Hematopoietic multipotent progenitor cell treated with erythropoietin and hydrocortisone succinate and interleukin-3 and kit ligand, for 15 days (in vitro differentiated cells): ENCODE measurements around the gene LAPTM4A.

Source experiments
- DNase-seq: peaks from one replicate; pipeline ENCODE4 v3.0.0-alpha.2; 2015; ENCODE audit warnings: low spot score

LAPTM4A gene

DNA sequence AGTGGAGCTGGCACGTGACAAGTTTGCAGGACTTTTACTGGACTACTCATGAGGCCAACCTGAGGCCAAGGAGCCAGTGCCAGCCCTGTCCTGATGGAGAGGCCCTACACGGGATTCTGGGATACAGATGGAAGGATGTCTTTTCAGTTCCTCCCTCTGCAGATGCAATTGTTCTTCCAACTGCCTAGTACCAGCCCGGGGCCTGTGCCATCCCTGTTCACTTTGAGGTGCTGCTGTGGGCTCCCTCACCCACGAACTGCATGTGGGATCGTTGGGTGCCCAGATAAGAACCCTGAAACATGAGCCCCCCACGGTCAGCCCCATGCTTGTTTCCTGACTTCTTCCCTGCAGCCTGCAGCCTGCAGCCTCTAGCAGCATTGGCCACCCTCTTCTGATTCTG is 25.3 kb upstream of the LAPTM4A start:
- DNase-seq = no peak

DNA sequence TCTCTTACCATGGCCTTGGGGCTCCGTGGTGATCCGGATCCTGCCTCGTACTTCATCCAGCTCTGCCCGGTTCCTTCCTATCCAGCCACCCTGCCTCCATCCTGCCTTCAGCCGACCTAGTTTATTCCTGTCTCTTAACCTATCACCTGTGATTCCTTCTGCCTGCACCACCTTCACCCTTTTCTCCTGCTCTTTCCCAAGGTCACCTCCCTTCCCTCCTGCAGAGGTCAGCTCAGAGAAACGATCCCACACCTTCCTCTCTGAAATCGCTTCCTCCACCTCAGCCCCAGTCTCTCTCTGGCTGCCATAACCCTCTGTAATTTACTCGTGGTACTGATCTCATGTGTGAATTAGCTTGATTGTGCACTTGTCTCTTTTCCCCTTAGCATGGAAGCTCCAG is 23.5 kb upstream of the LAPTM4A start:
- no peak for DNase-seq

DNA sequence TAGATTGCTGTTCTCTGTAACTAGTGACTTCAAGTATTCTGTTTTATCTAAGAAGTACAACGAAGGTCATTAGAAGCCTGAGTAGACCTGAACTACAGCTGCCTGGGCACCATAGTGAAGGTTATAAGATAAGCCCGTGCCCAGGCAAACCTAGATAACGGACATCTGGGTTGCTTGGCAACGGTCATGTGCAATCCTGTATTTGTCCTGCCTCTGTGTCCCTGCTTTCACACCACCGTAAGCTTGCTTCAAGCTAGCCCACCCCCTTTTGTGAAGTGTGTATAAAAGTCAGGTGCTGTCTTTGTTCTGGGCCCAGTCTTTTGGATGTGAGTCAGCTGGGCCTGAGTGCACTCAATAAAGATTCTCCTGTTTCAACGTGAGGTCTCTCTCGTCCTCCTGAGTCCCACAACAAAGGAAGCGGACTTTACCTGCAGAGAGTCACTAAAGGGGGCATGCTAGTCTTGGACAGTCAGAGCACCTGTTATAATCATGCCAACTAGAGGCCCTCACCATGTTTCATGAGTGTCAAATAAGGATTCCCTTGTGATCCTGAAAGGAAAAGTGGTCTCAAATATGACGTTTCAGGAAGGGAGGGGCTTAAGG is 22.7 kb upstream of the LAPTM4A start:
- peak; percentile 63 for DNase-seq

DNA sequence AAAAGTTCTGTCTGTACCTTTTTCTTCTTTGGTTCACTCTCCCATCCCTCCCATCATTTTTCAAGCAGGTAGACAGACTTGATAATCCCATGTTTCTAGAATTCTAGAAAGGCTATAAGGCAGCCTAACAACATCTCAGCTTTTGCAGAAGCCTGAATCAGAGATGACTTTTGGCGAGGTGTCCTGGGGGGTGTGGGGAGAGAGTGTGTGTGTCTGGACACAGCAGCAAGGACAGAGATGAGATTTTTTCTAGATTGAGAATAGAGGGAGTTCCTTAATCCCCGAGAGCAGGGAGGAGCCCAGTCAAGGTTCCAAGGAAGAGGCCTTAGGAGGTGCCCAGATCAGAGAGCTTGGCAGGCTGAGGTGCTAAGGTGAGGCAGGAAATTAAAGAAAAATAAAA is 22.0 kb upstream of the LAPTM4A start:
- DNase-seq = no peak

DNA sequence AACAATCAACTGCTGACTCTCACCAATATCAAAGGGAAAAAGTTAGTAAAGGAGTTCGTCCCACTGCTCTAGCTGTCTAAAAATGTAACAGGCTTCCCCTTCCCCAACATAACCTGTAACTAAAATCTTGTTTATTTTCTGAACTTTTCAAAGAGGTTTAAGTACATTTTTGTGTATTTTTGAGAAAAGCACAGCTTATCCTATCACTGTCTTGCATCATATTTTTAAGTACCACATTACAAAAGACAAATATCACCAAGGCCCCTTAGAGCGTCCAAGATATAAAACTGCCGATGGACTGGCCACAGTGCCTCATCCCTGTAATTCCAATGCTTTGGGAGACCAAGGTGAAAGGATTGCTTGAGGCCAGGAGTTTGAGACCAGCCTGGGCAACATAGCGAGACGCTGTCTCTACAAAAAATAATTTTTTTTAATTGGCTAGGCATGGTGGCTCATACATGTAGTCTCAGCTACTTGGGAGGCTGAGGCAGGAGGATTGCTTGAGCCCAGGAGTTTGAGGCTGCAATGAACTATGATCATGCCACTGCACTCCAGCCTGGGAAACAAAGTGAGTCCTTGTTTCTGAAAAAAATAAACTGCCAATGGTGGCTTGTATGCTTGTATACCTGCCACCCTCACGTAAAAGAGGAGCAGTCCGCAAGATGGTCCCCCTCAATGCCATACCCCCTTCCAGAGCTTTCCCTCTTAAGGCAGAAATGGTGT is 21.2 kb upstream of the LAPTM4A start:
- DNase-seq = no peak

DNA sequence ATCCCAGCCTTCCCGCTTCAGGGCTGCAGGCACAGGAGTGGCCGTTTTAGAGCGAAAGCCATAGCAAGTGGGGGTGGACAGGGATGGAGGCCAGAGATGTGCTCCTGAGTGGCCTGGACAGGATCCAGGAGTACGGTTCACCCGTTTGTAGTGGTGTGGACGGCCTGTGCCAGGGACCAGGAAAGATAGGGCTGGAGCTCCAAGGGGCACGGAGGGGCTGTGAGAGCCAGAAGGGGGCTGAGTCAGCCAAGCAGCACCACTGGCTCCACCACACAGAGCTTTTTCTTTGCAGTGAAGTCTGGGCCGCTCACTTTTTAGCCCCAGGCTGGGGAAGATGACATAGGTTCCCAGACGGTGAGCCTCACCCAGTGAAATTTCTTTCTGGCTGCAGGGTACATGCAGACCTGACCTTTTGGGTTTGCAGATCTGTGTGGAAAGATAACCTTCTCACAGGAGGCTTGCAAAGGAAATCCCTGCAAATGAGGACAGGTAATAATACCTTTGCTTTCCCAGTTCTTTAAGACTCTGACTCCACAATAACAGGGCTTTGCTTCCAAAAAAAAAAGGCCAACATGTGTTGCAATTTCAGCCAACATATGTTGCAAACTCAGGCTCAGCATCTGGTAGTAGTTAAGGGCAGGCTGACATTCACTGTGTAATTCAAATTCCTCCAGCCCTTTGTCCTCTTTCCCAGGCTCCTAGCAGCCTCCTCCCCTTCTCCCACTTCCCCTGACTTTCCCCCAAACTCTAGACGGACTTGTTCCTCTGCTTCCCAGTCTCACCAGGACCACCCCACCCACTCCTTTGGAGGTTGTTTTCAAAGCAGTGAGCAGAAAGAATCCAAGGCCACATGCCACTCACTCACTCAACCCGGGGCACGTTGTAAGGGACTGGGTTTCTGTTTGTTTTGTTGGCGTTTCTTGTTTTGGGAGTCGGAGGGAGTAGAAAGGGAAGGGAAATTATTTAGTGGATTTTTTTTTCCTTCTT is 20.3 kb upstream of the LAPTM4A start:
- no peak for DNase-seq

DNA sequence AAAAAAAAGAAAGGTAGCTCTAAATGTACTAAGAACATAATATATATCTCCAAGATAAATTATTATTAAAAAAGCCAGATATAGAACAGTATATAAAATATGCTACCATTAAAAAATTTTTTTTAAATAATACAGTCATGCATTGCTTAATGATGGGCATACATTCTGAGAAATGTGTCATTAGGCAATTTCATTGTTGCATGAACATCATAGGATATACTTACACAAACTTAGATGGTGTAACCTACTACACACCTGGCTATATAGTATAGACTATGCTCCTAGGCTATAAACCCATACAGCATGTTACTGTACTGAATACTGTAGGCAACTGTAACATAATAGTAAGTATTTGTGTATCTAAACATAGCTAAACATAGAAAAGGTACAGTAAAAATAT is 18.3 kb upstream of the LAPTM4A start:
- no peak for DNase-seq

DNA sequence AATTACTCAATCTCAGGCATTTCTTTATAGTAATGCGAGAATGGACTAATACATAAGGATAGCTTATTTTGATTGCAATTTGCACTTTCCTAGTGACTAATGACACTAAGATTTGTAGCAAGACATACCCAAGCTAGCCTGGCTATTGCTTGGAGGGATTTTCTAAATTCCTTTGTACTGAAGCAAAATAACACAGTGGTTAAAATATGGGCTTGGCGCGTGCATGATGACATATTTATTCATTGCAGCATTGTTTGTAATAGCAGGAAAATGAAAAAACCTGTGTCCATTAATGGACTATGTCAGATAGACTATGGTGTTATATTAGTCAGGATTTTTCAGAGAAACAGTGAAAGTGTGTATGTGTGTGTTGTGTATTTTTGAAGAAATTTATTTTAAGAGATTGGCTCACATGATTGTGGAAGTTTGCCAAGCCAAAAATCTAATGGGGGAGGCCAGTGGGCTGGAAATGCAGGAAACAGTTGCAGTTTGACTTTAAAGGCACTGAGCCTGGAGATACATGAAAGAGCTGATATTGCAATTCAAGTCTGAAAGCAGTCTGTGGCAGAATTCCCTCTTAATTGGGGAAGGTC is 16.7 kb upstream of the LAPTM4A start:
- no peak for DNase-seq

DNA sequence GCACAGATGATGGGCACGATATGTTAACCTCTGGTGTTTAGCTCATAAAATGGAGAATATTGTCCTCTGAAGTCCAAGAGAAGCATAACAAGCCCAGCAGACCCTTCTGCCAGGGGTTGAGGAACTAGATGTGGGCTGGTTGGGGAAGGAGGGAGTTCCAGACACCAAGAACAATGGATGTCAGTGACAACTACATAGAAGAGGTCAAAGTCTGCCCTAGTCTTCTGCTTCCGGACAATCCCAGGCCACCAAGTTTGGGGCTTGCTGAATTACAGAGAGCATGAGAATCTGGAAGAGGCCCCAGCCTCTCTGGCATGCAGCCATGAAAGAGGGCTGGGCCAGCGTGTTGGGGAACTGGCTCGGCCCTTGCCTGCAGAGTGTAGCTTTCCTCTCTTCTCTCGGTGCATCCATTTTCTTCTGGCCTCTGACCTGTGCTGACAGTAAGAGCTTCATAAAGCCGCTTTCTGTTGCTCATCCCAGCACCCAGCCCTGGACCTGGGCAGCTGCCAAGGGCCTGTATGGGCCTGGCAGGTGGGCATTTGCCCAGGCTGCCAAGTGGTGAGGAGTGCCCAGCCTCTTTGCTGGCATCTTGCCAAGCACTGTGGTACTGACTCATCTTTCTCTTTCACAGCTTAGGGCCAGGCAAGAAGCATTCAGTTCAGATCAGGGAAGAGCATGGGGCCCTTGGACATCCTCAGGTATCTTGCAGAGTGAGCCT is 14.6 kb upstream of the LAPTM4A start:
- peak; percentile 88 for DNase-seq

DNA sequence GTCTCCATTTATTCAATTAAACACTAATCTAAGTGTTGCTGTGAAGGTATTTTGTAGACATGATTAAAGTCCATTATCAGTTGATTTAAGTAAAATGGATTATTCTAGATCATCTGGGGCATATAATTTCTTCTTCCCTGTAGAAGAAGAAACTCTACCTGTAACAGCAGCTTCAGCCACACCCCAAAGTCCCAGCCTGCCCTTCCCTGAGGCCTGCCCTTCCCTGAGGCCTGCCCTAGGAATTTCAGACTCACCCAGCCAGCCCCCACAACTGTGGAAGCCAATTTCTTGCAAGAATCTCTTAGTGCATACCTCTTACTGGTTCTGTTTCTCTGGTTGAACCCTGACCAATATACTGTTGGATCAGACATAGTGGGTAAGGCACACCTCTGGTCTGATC is 13.4 kb upstream of the LAPTM4A start:
- DNase-seq = no peak

DNA sequence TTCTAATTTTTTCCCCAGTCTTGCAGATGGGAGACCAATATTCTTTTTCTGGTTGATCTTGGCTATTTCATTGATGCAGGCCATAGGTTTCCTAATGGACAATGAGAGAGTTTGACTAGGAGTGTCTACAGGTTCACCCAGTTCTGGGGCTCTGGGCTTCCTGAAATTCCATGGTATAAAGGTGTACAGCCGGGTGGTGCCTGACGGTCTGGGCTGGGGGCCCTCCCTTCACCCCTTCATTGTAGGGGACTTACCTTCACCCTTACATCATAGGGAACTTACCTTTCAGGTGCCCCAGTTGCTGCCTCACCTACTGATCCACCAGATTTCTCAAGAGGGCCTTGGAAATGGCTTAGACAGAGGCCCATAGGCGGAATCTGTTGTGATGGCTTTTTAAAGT is 13.0 kb upstream of the LAPTM4A start:
- DNase-seq = no peak

DNA sequence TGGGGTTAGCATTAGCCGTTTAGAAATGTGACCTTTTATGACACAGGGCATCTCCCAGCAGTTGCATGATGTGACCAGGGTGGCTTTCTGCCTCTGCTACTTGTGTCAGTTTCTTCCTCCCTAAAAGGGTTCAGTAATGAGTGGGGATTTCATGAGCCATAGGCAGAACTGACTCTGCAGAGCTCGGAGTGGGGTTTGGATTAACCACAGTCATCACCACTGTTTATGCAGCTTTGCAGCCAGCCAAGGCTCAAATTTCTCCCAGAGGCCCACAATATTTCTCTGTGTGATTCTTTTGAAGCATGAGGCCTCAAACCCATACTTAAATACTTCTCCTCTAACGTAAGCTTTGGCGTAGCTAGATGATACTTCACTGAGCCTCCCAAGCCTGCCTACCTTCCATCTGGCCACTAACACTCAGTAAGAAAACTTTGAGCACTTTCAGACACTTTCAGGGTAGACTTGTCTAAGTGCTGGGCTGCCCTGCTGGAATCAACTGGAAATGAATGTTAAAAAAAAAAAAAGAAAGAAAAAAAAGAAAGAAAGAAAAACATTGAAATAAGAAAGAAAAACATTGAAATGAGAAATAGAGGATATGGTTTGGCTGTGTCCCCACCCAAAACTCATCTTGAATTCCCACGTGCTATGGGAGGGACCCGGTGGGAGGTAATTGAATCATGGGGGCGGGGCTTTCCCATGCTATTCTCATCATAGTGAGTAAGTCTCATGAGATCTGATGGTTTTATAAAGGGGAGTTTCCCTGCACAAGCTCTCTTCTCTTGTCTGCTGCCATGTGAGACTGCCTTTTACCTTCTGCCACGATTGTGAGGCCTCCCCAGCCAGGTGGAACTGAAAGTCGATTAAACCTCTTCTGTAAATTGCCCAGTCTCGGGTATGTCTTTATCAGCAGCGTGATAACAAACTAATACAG is 11.5 kb upstream of the LAPTM4A start:
- DNase-seq = no peak

DNA sequence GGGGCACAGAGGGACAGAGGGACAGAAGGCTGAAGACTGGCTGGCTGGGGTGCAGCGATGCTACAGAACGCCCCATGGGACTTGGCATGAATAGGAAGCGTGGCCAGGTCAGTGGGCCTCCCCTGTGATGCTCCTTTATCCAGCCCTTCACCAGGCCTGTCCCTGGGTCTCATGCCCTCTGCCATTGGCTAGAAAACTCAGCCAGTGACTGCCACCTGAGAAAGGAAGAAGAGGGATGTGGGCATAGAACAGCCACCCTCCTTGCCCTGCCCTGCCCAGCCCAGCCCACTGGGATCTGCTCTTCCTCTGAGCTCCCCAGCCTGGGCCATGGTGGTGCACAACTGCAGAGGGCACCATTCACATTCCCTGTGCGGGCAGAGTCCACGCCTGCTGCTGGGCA is 10.5 kb upstream of the LAPTM4A start:
- no peak for DNase-seq

DNA sequence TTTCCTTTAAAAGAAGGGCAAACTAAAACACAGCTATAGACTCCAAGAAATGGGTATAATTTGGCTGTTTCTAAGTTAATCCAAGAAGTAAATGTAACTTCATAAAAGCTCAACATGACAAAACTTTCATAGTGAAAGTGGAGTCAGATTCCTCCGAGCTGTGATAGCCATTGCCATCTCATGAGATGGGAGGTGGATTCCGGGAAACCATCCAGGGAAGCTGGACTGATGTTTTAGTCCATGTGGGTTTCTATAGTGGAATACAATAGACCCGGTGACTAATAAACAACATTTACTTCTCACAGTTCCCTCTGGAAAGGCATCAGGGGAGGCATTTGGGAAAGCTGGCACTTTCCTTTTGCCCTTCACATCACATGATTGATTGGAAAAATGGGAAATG is 10.0 kb upstream of the LAPTM4A start:
- no peak for DNase-seq

DNA sequence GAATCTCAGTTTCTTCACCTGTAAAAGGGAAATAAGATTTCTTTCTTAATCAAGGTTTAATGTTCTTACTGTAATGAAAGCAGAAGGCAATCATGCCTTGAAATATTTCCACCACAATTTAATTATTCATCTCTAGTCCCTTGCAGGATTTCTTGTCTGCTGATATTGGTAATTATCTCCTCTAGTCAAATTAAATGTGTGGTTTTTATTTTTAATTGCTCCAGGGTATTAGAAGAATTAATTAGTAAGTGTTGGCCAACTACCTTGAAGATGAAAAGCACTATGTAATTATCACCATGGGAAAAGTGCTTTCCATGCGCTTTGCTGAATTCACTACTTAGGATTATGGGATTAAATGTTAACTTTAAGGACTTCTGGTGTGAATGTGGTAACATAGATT is 8.7 kb upstream of the LAPTM4A start:
- DNase-seq = no peak

DNA sequence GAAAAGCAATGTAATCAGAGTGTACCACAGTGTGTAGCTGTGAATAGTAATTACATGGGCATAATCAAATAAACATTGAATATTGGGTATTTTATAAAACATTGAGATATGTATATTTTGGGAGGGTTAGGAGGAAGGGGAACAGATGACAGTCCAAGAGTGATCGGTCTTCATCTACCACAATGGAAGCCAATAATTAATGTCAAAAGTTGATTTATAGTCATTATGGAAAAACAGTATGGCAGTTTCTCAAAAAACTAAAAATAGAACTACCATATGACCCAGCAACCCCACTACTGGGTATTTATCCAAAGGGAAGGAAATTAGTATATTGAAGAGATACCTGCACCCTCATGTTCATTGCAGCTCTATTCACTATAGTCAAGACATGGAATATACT is 5.8 kb upstream of the LAPTM4A start:
- no peak for DNase-seq

DNA sequence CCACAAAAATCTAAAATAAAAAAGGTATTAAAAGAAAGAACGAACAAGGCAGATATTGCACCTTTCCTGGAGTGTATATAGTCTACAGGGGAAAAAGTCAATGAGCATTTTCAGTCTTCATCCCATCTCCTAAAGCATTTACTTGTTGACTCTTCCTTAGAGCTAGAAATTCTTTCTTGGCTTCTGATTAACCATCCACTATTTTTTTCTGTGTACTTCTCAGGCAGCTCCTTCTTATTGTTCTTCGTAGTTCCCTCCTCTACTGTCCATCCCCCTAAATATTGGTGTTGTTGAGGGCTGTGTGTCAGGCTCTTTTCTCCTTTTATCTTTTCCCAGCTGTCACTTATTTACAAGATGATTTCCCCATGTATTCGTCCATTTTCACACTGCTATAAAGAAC is 3.5 kb upstream of the LAPTM4A start:
- DNase-seq = no peak

DNA sequence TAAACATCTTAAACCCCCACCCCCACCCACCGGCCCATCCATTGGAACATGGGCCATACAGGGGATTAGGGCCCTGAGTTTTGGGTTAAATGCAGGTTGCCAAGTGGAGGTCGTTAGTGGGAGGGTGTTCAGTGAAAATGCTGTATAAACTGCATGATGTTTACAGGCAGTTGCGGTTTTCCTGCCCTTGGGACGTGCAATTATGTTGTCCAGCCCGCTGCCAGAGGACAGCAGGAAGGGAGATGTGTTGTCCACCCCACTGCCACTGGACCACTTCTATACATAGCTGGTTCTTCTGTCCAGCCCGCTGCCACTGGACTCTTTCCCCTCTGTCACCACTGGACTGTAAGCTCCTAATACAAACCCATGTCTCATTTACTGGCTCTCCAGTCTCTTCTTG is 2.7 kb upstream of the LAPTM4A start:
- DNase-seq = no peak

DNA sequence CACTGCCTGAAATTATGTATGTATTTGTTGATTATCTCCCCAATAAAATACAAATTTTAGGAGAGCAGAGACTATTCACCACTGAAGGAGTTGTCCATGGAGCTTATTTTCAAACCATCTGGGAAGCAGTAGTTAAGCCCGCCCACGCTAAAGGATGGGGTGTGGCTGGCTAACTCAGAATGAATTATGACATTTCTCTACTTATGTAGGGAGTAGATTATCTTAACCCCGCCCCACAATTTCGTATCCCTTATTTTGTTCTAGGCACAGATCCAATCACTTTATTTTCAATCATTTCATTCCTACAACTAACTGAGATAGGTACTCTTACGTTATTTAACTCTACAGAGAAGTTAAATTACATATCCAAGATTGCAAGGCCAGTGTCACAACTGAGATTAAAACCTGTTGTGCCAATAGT is 1.4 kb upstream of the LAPTM4A start:
- DNase-seq = peak; percentile 87

DNA sequence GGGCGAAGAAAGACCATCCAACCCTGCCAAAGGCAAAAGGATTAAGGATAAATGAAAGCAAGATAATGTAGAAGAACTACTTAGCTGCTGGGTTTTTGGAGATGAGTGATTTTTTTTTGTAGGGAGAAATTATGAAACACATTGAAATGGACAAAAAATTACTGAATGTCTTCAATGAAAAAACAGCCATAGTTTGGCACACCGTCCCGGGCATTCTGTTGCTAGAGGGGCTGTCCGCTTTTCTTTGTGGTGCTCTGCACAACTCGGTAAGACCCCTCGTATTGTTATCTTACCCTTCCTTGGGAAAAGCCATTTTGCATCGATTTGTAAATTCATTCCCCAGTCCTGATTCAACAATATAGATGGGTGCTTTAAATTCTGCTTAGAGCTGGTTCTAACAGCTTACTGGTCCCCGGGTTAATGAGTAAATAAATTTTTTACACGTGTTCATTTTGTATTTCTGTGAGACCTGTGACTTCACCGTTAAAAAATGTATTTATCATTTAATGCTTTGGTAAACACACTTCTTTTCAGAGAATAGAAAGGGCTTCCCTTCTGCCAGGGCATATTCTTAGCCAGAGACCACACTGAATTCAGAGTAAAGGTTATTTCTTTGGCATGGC is 912 bp upstream of the LAPTM4A start:
- DNase-seq = no peak
